SK-N-SH (cell line): ENCODE data around the gene CACNA1G. TPM values are rescaled to one million over a fixed set of nuclear protein-coding genes. Genes with fewer than 3 reads are reported as not detected.

Experiments used
- ELF1 ChIP-seq: IDR thresholded peaks from 2 replicates; pipeline ENCODE4 v1.4.0; 2012
- EZH2phosphoT487 ChIP-seq: fragments of 200-600 bp; sonication (generic); IDR thresholded peaks from 2 replicates; pipeline ENCODE4 v1.6.1; 2017; ENCODE audit warnings: low read depth, mixed run types, mild to moderate bottlenecking, antibody characterized with exemption, moderate library complexity, borderline replicate concordance
- FOSL2 ChIP-seq: IDR thresholded peaks from 2 replicates; pipeline ENCODE4 v1.4.0; 2012; ENCODE audit warnings: low read depth, mild to moderate bottlenecking, moderate library complexity, borderline replicate concordance
- FOXM1 ChIP-seq: IDR thresholded peaks from 2 replicates; pipeline ENCODE4 v1.4.0; 2012; ENCODE audit warnings: low read depth, mild to moderate bottlenecking
- GATA2 ChIP-seq: sonication (generic); formaldehyde crosslinking; IDR thresholded peaks from 2 replicates; pipeline ENCODE4 v1.5.0; 2020; ENCODE audit warnings: mild to moderate bottlenecking, missing genetic modification reagents
- JUND ChIP-seq: IDR thresholded peaks from 2 replicates; pipeline ENCODE4 v1.4.0; 2012
- MEF2A ChIP-seq: IDR thresholded peaks from 2 replicates; pipeline ENCODE4 v1.4.0; 2012; ENCODE audit warnings: low read depth, borderline replicate concordance
- MXI1 ChIP-seq: IDR thresholded peaks from 2 replicates; pipeline ENCODE4 v1.6.1; 2012; ENCODE audit warnings: mild to moderate bottlenecking, low read depth, low read length, improper control_type of control experiment
- NRF1 ChIP-seq: IDR thresholded peaks from 2 replicates; pipeline ENCODE4 v1.6.1; 2012; ENCODE audit warnings: low read depth, mild to moderate bottlenecking, low read length
- REST ChIP-seq: IDR thresholded peaks from 2 replicates; pipeline ENCODE4 v1.6.1; 2012; ENCODE audit warnings: mild to moderate bottlenecking, low read depth, low read length, moderate library complexity
- RFX5 ChIP-seq: IDR thresholded peaks from 2 replicates; pipeline ENCODE4 v1.6.1; 2012; ENCODE audit warnings: mild to moderate bottlenecking, improper control_type of control experiment, low read length
- SIN3A ChIP-seq: IDR thresholded peaks from 2 replicates; pipeline ENCODE4 v1.6.1; 2012; ENCODE audit warnings: low read depth, mild to moderate bottlenecking, low read length, moderate library complexity, borderline replicate concordance
- TEAD4 ChIP-seq: IDR thresholded peaks from 2 replicates; pipeline ENCODE4 v1.4.0; 2012; ENCODE audit warnings: mild to moderate bottlenecking, borderline replicate concordance; ENCODE audit not compliant: insufficient read depth
- polyA plus RNA-seq, 3 experiments: library from polyadenylated mRNA; depleted of rRNA; stranded (reverse); fragments of >200 nt; gene quantifications; 2 replicates each; pipeline ENCODE4 v1.2.3, GENCODE V29; 2012
- TF ChIP-seq, protein P1 (sequence below): IDR thresholded peaks from 2 replicates; pipeline ENCODE4 v1.4.0; 2012; ENCODE audit warnings: low read depth, borderline replicate concordance
- TF ChIP-seq, protein P2 (sequence below): IDR thresholded peaks from 2 replicates; pipeline ENCODE4 v1.4.0; 2012; ENCODE audit warnings: low read depth
- TF ChIP-seq, protein P3 (sequence below): IDR thresholded peaks from 2 replicates; pipeline ENCODE4; 2012
- TF ChIP-seq, protein P4 (sequence below): fragments of 150-350 bp; IDR thresholded peaks from 2 replicates; pipeline ENCODE4 v1.6.1; 2017; ENCODE audit warnings: antibody characterized with exemption, low read length, low read depth, borderline replicate concordance
- TF ChIP-seq, protein P5 (sequence below): IDR thresholded peaks from 2 replicates; pipeline ENCODE4 v1.4.0; 2012; ENCODE audit warnings: low read depth, borderline replicate concordance

Gene CACNA1G
- polyA plus RNA-seq, 1 of the 3 experiments (the other 2 are of a cell fraction) = 0.21 TPM

DNA sequence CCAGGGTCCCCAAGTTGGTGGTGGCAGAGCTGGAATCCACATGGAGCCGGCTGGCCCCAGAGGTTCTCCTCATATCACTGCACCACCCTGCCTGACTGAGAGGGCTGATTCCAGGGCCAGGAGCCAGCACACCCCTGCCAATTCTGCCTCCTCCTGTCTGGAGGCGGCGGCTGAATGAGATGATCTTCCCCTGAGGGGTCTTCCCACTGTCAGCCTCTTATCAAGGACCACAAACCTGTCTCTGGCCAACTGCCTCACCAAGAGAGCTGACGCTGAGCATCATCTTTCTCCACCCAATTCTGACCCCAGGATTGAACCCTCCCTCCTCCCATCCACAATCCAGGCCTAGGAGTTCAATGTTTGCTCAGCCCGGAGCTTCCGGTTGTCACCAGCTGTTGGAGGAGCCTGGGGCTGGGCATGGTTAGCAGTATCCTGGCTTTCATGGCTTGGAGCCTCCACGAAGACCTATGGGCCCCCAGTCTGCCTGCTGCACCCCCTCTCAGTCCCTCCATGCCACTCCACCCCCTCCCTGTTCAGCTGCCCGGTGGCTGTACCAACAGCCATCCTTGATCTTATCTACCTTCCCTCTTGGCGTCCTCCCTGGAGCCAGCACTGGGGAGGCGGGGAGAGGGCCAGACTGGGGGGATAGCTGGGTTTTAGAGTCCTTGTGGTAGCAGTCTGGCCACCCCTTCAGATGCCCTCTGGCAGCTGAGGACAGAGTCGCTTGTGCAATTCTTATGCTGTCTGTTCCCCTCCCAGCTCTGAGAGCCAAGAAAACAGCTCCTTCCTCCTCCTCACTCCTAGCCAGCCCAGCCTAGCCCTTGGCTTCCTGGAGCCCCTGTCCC lies 99.7 kb downstream of the CACNA1G start (continued):
- TF ChIP-seq REST = no peak; the same call in 1 of the 2 replicates
- no peak for TF ChIP-seq FOXM1
- TF ChIP-seq FOSL2 = no peak
- TF ChIP-seq, protein P1, sequence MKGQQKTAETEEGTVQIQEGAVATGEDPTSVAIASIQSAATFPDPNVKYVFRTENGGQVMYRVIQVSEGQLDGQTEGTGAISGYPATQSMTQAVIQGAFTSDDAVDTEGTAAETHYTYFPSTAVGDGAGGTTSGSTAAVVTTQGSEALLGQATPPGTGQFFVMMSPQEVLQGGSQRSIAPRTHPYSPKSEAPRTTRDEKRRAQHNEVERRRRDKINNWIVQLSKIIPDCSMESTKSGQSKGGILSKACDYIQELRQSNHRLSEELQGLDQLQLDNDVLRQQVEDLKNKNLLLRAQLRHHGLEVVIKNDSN = no peak
- TF ChIP-seq, protein P2, sequence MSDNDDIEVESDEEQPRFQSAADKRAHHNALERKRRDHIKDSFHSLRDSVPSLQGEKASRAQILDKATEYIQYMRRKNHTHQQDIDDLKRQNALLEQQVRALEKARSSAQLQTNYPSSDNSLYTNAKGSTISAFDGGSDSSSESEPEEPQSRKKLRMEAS = peak; percentile 76; the same call in 1 of the 2 replicates
- peak; percentile 44; the same call in 1 of the 2 replicates for TF ChIP-seq TEAD4
- no peak for TF ChIP-seq NRF1
- no peak for TF ChIP-seq MEF2A
- 0 out of 2 replicates have a peak, but pooled peaks have one; percentile 11 for TF ChIP-seq MXI1
- TF ChIP-seq RFX5 = no peak
- TF ChIP-seq GATA2 (CRISPR knock-in tag) = peak; percentile 91
- TF ChIP-seq JUND = no peak; the same call in 1 of the 2 replicates
- TF ChIP-seq, protein P3, sequence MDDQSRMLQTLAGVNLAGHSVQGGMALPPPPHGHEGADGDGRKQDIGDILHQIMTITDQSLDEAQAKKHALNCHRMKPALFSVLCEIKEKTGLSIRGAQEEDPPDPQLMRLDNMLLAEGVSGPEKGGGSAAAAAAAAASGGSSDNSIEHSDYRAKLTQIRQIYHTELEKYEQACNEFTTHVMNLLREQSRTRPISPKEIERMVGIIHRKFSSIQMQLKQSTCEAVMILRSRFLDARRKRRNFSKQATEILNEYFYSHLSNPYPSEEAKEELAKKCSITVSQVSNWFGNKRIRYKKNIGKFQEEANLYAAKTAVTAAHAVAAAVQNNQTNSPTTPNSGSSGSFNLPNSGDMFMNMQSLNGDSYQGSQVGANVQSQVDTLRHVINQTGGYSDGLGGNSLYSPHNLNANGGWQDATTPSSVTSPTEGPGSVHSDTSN = peak; percentile 52
- TF ChIP-seq, protein P4, sequence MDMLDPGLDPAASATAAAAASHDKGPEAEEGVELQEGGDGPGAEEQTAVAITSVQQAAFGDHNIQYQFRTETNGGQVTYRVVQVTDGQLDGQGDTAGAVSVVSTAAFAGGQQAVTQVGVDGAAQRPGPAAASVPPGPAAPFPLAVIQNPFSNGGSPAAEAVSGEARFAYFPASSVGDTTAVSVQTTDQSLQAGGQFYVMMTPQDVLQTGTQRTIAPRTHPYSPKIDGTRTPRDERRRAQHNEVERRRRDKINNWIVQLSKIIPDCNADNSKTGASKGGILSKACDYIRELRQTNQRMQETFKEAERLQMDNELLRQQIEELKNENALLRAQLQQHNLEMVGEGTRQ = no peak
- TF ChIP-seq, protein P5, sequence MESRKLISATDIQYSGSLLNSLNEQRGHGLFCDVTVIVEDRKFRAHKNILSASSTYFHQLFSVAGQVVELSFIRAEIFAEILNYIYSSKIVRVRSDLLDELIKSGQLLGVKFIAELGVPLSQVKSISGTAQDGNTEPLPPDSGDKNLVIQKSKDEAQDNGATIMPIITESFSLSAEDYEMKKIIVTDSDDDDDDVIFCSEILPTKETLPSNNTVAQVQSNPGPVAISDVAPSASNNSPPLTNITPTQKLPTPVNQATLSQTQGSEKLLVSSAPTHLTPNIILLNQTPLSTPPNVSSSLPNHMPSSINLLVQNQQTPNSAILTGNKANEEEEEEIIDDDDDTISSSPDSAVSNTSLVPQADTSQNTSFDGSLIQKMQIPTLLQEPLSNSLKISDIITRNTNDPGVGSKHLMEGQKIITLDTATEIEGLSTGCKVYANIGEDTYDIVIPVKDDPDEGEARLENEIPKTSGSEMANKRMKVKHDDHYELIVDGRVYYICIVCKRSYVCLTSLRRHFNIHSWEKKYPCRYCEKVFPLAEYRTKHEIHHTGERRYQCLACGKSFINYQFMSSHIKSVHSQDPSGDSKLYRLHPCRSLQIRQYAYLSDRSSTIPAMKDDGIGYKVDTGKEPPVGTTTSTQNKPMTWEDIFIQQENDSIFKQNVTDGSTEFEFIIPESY = no peak
- TF ChIP-seq EZH2phosphoT487 = no peak
- TF ChIP-seq ELF1 = 0 out of 2 replicates have a peak, but pooled peaks have one; percentile 26
- 0 out of 2 replicates have a peak, but pooled peaks have one; percentile 25 for TF ChIP-seq SIN3A
